Measurements from ENCODE around the gene AGAP1.

AGAP1 gene

DNA sequence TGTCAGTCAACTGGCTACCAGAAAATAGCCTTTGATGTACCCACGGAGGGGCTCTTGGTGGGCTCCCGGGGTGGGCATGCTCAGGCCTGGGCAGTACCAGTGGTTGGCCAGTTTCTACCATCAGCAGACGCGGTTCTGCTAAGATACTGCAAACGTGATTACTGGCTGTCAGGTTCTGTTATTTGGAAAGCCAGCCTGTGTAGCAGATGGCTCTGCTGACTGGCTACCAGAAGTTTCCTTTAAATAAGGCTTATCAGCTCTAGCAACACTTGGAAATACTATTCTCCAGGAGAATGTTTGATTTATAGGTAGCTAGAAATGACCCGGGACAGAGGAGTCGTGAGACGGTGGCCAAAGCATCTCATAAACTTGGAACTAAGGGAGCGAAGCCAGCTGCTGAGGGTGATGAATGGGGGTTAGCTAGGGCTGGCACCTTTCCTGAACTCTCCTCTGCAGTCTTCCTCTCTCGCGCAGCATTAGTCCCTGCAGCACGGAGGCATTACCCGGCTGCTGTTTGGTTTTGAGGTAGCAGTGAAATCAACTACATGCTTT lies 171.9 kb downstream of the AGAP1 start:
- no peak for DNase-seq (ENCODE audit: low read depth)

DNA sequence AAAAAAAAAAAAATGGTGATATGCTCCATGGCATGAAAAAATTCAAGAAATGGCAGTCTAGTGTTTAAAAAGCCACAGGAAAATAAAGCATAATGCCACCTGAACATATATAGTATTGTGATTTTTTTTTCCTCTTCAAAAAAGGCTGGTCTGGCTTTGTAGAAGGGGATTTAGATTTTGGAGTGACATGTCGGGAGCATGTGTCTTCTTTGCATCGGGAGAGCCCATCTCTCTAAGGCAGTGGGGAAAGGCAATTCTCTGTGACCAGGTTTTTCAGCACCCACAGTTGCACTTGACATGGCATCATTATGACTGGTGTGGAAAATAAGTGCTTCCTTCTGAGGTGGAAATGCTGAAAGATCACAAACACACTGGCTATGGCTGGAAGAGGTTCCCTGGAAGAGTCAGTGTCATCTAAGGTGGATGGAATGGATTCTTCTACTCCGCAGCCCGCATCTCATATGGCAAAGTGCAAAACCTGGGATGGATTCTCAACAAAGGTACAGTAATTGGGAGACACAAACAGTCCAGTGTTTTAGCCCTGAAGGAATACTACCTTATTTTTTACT lies 172.5 kb downstream of the AGAP1 start:
- peak; percentile 75 for DNase-seq (ENCODE audit: low read depth)

DNA sequence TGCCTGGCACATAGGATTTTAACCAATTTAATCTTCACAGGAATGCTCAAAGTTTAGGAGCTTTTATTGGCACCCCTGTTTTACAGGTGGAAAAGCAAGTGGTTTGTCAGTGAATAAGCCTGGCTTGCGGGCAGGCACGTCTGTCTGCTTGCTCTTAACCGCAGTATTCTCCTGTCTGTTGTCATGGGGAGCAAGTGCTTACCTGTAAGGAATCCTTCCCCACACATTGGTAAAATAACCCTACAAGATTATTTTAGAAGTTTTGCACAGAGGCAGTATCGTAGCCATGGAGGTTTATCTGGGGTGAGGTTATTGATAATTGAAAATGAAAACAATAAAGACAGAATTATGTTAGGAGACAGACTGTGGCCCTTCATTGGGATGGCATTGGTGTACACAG lies 174.9 kb downstream of the AGAP1 start:
- no peak for DNase-seq (ENCODE audit: low read depth)

DNA sequence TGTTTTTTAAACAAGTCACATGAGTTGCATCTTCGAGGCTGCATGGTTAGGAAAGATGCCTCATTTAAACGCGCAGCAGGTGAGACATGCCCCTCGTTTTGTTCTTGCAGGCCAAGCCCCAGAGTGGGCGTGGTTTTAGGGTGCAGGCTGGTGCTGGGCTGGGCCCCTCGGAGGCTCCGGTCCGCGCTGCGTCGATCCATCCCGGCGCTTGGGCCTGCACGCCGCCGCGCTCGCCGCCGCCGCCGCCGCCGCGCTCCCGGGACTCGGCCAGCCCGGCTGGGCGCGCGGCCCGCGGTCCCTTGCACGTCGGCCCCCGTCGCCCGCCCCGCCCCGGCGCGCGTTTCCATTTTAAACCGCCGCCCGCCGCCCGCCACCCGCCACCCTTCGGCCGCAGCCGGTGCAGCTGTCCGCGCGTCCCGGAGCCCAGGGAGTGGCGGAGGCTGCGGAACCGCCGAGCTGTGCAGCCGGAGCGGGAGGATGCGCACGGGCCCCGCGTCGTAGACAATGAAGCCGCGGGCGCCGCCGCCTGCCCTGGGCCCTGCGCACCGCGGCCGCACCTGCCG lies 175.5 kb downstream of the AGAP1 start:
- DNase-seq (ENCODE audit: low read depth), result peak; percentile 52

DNA sequence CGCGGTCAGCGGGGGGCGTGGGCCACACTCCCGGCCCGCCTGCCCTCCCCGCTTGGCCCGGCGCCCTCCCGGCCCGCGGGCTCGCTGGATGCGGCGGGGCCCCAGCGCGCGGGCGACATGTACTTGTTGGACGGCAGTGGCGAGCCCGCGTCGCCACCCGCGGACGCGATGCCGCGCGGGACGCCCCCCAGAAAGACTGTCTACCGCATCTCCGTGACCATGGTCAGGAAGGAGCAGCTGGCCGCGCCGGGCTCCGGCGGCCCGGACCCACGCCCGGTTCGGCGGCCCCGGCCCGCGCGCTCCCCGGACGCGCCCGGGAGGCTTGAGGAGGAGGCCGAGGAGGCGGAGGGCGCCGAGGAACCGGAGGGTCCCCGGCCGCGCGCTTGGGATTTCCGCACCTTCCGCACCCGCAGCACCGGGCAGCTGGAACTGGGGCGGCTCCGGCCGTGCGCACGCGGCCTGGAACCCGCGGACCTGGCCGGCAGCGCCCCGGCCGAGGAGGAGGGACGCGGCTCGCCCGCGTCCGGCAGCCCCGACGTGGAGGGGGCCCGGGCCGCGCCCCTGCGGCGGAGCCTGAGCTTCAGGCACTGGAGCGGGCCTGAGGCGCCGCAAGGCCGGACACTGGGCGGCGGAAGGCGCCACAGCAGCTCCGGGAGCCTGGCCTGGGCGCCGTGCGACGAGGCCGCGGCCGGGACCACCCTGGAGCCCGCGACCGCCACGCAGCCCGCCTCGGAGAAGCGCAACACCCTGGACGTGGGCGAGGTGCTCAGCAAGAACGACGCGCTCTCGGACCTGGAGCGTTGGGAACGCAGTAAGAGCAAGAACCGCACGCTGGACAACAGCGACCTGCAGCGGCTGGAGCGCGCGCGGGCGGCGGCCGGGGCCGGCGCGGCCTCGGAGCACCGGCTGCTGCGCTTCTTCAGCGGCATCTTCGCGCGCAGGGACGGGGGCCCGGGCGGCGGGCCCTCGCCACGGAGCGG lies 176.4 kb downstream of the AGAP1 start:
- peak; percentile 54 for DNase-seq (ENCODE audit: low read depth)

DNA sequence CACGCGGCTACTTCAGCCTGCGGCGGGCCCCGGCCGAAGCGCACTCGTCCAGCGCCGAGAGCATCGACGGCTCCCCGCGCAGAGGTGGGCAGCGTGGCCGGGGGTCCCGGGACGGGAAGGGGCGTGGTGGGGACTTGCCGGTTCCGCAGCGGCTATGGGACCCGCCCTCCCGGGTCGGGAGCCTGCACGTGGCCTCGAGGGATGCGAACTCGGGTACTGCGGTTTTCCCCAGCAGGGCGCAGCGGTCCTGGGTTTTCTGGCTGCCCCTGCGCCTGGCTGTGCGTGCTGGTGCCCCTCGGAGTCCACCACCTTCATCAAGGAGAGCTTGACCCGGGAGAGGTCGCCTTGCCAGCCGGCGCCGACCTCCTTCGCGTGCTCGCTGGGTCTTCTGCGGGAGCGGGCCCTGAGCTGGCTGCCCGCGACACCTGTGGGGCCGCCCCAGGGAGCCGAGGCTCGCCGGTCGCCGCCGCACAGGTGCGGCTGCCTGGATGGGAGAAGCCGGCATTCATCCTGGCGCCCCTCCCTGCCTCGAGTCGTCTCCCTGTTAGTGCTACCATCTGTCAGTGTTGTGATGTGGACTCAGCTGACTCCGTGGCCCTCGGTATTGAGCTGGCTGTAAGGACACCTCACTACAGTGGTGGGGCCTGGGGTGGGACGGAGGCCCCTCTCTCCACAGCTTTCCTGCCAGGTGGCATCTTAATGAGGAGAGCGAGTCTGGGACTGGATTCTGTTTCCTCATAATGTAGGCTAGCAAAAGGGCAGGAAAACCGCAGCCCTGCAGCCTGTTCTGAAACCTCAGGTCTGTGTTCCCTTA lies 177.3 kb downstream of the AGAP1 start:
- DNase-seq (ENCODE audit: low read depth), result no peak

DNA sequence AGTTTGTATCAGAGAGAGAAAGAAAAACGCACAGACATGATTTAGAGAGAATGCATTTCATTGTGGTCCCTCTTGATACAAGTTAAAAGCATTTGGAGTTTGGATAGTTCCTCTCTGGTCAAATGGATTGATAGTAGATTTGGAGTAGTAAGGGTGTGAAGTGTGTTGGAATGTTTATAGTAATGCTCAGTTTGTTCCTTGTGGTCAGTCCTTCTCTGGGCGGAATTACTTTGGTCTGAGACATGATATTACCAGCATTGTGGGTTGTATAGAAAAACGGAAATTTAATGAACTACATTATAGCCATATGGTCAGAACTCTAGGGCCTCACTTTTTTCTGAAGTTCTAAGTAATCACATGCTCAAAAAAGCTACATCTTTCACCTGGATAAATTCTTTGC lies 178.9 kb downstream of the AGAP1 start:
- no peak for DNase-seq (ENCODE audit: low read depth)

DNA sequence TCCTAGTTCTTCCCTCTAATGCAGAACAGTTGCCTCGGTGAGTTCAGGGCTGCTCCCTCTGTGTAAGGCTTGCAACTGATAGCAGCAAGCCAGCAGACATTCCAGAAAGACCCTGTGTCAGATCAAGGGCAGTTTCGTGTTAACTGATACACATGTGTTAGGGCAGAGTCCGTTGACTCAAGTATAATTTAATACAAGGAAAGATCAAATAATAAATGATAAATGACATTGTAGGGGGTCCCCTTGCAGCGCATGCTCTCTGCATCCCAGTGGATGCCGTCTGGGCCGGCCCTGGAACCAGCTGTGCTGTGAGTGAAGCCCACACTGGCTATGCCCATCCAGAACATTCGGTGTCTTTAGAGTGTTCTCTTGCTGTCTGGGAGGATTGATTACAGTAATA lies 180.3 kb downstream of the AGAP1 start:
- DNase-seq (ENCODE audit: low read depth), result no peak

DNA sequence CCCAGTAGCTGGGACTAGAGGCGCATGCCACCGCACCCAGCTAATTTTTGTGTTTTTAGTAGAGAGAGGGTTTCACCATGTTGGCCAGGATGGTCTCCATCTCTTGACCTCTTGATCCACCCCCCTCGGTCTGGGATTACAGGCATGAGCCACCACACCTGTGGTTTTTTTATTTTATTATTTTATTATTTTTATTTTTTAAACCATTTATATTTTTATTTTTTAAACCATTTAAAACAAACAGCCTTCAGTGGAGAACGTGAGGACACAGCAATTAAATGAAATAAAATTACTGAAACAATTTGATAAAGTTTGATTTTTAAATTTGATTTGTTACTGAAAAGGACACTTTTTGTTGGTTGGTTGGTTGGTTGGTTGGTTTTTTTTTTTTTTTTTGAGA lies 181.0 kb downstream of the AGAP1 start:
- DNase-seq (ENCODE audit: low read depth), result no peak

DNA sequence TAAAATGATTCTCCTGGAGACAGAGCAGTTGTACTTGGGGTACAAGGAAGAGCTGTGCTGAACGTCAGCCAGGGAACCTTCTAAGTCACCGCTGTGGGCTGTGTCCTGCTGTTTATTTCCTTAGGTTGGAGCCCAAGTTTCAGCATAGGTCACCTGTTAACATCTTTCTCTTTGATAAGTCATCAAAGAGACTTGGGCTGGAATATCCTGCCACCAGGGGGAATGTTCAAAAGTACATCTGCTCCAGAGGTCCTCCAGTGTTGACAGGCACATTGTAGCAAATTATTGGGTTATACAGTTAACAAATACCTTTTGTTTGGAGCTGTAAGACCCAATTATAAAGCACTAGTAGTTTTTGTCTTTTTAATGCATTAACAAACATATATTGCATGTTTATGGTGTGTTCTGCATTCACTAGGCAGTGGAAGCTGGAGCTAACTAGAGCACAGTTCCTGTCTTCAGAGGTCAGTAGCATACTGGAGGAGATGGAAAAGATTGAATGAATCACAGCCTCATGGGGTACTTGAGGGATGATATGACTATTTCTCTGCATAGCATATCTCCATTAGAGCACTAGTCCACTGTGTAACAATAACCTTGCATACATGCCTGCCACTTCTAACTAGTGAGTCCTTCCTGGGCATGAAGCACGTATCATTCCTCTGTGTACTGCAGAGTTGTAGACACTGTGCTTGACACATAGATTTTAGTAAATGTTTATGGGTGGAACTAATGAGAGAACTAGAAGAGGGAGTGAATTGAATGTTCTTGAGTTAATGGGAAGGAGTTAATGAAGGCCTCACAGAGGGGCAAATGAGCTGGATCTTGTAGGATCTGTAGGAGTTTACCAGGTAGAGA lies 182.1 kb downstream of the AGAP1 start:
- DNase-seq (ENCODE audit: low read depth), result peak; percentile 57

DNA sequence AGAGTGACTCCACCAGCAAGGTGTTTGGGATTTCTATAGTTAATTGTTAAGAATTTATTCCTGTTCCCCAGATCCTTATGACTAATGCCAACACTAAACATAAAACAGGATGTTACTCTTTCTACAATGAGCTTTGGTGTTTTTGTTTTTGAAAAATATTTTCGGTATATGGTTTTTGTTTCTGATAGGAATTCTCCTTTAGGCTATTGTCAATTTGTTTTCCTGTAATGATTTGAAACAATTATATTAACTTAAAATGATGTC lies 182.6 kb downstream of the AGAP1 start:
- DNase-seq (ENCODE audit: low read depth), result no peak

DNA sequence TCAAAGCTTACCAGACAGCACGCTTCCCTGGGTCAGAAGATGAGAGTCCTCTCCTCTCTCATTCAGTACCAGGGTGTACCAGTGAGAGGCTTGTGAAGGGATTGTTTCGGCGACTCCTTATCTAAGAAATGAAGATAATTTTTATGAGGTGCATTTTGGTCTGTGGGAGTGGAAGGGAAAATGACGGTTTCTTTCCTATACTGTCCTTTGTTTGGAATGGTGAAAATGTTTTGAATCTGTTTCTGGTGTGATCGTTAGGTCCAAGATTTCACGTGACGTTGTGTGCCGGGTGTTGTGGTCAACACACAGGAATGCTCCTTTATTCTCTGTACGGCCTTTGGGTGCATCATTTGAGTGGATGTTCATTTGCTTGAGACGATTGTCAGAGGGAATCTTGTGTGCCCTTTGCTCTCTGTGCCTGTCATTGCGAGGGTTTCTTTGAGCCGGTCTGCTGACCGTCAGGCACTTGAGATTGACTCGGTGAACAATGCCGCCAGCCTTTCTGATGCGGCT lies 183.5 kb downstream of the AGAP1 start:
- DNase-seq (ENCODE audit: low read depth), result no peak

DNA sequence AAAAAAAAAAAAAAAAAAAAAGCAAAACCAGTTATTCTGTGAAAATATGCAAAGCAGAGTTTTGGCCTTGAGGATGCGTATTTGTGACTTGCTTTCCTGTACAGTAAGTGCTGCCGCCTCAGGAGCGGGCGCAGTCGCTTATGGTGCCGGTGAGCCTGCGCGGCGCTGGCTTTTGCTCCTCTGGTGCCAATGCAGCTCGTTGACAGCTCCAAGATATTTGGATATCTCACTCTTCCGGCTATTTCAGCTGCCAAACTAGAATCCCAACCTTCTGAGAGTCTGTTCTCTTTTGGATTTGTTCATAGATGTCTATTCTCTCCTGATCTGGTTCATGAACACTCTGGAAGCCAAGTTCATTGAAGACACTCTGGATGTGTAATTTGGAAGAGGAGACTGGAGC lies 184.1 kb downstream of the AGAP1 start:
- DNase-seq (ENCODE audit: low read depth), result no peak

DNA sequence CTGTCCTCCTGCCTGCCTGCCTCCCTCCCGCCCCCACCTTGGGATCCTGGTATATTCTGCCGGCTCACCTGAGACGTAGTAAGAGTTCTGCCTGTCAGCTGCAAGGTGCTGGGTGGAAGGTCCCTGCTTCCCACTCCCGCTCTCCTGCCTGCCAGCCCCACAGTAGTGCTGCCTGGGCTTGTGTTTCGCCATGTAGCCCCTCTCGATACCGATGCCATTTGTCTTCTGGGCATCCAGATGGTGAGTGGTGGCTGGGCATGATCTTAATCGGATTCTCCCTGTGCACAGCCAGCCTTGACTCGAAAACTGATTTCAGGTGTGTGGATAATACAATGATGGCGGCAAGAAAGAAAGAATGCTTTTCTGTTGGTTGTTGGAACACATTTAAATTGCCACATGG lies 184.9 kb downstream of the AGAP1 start:
- DNase-seq (ENCODE audit: low read depth), result no peak

DNA sequence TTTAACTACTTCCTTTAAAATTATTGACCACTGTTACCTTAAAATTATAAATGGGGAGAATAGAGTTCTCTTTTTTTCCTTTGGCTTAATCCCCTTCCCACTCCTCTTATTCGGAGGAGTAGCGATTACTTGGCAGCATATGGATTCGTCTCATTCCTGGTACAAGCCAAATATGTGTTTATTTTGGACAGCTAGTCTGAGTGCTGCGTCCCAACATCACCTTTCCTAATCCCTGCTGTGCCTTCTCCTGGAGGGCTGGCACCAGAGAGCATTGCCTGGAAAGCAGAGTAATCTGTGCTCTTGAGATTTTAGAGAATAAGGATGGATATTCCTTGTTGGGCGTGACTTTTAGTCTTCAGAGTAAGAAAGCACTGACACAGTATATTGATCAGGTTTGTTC lies 185.6 kb downstream of the AGAP1 start:
- no peak for DNase-seq (ENCODE audit: low read depth)

DNA sequence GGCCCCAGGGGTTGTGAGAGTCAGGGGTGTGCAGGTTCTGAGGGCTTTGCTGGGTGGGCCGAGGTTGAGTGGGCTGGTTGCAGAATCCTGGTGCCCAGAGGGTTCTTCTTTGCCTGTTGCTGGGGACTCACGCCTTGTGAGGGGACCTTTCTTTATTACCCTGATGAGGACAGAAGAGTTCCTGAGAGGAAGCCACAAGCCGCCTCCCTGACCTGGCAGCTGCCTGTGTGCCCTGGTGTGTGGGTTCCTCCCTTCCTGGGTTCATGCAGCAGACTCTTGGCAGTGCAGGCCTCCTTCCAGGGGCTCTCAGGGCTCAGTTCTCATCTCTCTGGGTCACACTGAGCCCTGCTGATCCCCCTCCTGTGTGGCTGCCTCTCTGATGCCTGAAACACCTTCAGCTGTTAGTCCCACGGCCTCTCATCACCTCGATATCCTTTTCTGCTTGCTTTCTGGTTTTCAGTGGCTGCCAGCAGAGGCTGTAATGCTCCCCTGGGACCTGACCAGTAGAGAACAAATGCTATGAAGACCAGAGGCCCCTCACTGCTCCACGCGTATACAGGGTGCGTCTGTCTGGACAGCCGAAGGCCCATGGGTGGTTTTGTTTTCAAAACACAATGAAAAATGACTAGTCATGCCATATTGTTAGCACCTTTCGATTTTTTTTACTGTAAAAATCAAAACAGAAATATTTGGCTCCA lies 191.3 kb downstream of the AGAP1 start:
- no peak for DNase-seq (ENCODE audit: low read depth)

DNA sequence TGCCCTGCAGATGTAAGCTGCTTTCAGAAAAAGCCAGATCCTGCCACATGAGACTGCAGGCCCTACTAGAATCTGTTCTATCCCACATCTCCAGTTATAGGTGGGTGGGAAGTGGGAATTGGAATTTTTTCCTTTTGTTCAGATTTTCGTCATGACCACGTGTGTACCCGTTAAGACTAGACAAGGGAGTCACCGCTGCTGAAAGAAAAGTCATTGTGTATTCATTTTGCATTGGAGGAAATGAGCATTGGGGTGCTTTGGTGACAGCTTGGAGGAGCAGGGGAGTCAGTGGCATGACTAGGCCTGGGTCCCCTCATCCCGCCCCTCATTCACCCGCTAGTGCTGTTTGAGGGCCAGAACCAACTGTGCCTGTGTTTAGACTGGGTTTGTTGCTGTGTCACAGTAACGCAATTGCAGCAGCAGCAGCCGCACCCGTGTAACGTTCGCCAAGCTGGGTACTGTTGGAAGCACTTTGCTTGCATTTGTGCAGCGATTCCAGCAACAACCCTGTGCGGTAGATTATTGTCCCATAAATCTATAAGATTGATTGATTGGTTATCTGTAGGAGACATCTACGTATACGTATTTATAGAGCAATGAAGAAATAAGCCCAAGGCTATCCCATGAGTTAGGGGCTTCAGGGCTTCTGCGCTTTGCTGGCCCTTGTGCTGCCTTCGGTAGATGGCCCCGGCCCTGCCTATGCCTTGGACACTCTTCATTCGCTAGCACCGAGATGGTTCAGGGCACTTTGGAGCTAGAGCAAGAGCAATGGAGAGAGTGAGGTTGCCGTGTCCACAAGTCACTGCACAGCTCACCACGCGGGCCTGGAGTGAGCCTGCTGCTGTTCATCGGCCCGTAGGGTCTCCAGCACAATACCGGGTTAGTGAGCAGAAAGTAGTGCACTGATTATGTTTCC lies 194.9 kb downstream of the AGAP1 start:
- no peak for DNase-seq (ENCODE audit: low read depth)

DNA sequence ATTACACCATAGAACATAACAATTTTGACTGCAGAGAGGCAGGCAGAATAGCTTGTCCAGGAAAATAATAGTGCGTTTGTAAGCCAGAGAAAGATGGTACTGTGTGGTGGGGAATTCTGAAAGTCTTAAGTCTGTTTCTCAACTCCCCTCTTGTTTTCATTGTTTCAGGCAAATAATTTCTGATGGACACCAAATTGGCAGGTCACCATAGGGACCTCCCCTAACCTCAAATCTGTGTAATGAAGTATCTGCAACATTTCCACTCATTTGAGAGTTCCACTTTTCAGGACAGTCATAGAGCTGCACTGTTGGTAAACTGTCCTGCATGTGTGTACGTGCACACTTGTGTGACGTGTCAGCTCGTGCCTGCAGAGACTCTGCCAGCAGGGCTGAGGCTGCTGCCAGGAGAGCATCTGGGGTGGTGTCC lies 195.6 kb downstream of the AGAP1 start:
- DNase-seq (ENCODE audit: low read depth), result no peak

DNA sequence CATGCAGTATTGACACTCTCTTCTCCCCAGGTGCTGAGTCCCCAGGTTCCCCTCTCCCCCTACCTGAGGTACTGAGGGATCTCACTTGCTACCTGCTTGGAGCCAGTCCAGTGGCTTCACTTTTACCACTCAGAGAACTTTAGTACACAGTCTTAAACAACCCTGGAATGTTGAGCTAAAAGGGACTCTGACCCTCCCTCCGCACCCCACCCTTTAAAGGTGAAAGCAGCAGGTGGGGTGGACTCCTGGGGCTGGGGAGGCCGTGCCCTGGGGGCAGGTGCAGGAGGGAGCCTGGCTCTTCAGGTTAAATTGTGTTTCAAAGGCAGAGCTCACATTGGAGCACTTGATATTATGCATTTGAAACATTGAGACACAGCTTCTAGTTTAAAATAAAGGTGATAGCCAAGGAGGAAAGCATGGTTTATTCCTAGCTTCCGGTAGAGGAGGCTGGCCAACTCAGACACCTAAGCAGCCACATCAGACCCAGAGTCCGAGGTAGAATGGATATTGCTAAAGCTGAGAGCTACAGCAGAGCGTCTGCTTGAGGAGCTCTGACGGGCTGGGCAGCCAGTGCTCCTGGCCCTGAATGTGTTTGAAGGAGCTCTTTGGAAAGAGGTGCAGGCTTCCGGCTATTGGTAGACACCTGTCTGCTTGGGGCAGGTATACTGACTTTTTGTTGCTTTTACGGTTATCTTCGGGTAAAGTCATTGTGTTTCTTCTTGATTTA lies 196.4 kb downstream of the AGAP1 start:
- DNase-seq (ENCODE audit: low read depth), result no peak

Data from stromal cell of bone marrow (primary cell).